ENCODE data around the gene USP48.
"Not testable (repeated sequence)": the region's sequence is repeated elsewhere in the genome, so short reads cannot be mapped to it uniquely, and the experiment has no call there.

USP48 gene

DNA sequence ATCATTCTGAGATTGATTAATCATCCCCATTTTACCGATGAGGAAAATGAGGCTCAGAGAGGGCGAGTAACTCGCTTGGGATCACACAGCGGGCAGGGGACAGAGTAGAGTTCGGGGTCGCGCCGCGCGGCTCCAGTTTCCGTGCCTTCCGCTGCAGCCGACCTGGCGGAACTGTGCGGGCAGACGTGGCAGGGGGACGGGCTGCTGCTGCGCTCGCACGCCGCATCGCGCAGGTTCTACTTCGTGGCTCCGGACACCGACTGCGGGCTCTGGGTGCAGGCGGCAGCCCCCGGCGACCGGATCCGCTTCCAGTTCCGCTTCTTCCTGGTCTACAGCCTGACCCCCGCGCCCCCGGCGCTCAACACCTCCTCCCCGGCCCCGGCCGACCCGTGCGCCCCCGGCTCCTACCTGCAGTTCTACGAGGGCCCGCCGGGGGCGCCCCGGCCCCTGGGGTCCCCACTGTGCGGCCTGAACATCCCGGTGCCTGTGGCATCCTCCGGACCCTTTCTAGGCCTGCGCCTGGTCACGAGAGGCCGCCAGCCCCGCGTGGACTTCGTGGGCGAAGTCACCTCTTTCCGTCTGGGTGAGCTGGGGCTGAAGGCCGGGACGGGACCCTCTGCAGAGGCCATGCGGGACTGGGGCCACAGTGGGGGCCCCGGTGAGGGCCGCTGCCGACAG, 31.4 kb upstream of the USP48 start:
- peak; percentile 59 for DNase-seq

DNA sequence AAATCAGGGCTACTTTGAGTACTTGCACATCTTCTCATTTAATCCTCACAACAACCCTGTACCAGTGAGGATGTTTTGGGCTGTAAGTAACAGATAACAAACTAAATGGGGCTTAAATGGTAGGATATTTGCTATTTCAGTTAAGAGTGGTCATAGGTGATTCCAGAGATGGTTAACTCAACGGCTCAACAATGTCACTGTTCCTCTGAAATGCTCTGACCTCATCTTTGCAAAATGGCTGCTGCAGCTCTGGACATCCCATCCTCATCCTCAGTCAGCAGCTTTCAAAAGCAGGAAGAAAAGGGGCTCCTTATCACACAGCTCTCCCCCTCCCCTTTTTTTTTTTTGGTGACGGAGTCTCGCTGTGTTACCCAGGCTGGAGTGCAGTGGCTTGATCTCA, 30.6 kb upstream of the USP48 start:
- no peak for DNase-seq

DNA sequence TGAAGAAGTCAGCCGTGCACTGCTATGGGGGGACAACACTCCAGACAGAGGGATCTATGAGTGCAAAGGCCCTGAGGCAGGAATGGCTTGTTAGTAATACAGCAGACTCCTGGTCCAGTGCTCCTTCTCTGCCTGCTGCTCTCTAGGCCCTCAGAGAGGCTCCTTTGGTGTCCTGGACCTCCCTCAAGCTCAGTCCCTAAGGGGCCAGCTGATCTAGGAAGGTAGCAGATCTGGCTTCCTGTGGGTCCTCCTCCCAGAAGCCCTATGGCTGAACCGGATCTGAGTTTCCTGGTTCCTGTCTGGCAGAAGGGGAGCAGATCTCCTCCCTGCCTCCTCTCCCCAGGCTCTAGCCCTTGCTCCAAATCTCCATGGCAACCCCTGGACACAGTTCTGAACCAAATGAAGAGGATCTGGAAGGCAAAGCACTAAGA, 28.9 kb upstream of the USP48 start, which contains the start of gene LDLRAD2:
TSS of gene LDLRAD2 (plus strand) at position 391 of the 431 bp plus-strand sequence. CDS start 187 bp downstream, outside the sequence.
- DNase-seq = no peak

DNA sequence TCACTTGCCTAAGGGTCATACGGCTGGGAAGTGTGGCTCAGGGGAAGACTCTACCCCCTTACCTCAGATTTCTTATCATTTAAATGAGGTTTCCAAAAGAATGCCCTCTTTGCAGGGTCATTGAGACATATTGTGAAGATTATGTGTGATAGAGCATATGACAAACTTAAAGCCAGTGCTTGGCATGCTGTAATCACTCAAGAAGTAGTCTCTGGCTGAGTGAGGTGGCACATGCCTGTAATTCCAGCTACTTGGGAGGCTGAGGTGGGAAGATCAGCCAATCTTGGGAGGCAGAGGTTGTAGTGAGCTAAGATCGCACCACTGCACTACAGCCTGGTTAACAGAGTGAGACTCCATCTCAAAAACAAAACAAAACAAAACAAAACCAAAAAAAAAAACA, 21.6 kb upstream of the USP48 start:
- no peak for DNase-seq

DNA sequence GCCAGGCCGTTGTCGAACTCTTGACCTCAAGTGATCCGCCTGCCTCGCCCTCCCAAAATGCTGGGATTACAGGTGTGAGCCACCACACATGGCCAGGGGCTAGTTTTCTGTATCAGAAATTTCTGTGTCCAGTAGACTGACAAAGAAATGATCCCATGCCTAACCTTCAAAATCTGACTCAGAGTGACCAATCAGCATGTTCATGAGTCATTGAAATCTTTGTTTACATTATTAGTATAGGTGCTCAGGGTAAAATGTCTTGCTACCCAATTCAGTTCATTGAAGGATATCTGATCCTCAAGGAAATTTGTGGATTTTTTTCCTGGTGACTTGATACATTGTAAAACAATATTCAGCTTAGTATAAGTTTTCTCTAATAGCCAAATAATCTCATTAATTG, 18.2 kb upstream of the USP48 start:
- no peak for DNase-seq

DNA sequence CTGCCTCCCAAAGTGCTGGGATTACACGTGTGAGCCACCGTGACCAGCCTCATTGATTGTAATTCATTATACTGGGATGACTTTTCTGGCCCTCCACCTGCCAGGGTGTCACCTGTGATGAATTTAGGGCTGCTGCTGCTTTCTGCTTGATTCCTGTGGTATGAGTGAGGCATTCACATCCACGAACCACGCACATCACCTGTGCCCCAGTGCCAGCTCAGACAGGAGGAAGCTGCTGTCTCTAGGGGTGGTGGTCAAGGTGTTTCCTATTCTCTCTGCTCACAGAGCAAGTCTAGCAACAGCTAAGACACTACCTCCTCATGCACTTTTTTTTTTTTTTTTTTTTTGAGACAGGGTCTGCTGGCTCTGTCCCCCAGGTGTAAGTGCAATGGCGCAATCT, 16.8 kb upstream of the USP48 start:
- DNase-seq = no peak

DNA sequence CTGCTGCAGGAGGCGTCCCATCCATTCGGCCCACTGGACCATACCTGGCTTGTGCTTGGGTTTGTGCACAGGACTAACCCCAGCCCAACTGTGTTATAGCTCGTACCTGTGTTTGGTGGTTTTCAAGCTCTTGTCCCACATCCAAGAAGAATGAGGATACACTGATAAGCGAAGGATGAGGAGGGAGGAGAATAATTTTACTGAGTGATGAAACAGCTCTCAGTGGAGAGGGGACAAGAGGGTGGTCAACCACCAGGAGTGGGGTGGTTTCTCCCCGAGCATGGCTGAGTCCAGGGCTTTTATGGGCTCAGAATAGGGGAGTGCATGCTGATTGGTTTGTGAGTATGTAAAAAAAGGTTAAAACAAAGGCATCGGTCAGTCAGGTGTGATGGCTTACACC, 12.1 kb upstream of the USP48 start:
- no peak for DNase-seq

DNA sequence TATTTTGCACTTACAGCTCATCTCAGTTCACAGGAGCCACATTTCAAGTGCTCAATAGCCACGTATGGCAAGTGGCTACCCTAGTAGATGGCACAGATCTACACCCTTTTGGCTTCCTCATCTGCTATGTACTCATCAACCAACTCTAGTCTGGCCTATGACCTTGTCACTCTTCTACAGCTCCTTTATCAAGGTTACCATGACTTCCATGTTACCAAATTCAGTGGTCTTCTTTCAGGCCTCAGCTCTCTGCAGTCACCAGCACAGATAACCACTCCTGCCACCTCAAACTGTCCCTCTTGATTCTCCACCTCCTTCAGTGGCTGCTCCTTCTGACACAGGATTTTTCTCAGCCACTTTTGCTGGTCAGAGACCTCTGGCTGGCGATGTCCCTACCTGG, 11.7 kb upstream of the USP48 start:
- peak; percentile 72 for DNase-seq

DNA sequence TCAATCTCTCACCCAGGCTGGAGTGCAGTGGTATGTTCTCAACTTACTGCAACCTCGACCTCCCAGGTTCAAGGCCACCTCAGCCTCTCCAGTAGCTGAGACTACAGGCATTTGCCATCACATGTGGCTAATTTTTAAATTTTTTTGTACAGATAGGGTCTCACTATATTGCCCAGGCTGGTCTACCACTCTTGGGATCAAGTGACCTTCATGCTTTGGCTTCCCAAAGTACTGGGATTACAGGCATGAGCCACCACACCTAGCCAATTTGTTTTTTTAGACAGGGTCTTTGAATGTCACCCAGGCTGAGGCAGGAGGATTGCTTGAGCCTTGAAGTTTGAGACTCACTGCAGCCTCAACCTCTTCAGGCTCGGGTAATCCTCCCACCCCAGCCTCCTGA, 10.2 kb upstream of the USP48 start:
- DNase-seq = no peak

DNA sequence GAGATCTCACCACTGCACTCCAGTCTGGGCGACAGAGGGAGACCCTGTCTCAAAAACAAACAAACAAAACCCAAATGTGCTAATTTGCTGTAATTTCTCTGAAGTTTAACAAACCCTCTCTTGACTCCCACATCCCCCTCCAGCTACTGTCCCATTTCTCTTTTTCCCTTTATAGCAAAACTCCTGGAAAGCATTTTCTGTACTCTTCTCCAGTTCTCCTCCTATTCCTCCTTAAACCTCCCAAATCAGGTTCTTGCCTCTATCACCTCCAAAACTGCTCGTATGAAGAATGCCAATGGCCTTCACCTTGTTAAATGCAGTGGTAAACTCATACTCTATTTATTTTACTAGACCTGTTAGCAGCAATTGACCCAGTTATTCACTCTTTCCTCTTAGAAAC, 3.7 kb upstream of the USP48 start:
- DNase-seq = no peak

DNA sequence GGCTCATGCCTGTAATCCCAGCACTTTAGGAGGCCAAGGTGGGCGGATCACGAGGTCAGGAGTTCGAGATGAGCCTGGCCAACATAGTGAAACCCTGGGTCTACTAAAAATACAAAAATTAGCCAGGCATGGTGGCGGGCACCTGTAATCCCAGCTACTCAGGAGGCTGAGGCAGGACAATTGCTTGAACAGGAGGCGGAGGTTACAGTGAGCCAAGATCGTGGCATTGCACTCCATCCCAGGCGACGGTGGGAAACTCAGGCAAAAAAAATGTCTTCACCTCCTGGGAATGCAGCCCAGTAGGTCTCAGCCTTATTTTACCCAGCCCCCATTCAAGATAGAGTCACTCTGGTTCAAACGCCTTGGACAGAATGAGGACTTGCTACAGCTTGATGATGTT, 2.8 kb upstream of the USP48 start:
- not testable (repeated sequence) for DNase-seq

DNA sequence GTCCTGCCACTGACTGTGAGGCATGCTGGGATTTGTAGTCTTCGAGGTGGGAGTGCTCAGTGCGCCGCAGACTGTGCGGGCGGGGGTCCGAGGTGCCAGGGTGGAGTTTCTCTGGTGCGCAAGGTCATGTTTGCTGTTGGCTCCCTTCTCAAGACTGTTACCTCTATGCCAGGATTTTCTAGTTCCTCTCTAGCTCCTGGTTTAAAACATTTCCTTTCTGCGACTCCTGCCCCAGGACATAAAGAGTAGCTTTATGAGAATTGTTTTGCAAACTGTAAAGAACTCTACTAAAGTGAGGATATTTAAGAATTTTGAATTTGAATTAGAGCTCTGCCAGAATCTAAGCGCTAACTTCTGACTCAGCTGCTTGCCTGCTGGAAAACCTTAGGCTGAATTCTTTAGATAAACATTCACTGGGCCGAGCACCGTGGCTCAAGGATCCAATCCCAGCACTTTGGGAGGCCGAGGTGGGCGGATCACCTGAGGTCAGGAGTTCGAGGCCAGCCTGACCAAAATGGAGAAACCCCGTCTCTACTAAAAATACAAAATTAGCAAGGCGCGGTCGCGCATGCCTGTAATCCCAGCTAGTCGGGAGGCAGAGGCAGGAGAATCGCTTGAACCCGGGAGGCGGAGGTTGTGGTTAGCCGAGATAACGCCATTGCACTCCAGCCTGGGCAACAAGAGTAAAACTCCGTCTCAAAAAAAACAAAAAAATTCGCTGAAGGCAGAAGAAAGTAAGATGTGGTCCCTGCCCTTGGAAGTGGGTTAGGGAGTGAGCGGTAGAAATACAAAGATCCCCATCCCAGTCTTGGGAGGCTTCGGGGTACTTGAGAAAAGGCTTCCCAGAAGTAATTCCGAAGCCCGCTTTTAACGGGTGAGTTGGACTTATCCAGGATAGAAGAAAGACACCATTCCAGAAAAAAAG, 992 bp upstream of the USP48 start:
- peak; percentile 99 for DNase-seq

DNA sequence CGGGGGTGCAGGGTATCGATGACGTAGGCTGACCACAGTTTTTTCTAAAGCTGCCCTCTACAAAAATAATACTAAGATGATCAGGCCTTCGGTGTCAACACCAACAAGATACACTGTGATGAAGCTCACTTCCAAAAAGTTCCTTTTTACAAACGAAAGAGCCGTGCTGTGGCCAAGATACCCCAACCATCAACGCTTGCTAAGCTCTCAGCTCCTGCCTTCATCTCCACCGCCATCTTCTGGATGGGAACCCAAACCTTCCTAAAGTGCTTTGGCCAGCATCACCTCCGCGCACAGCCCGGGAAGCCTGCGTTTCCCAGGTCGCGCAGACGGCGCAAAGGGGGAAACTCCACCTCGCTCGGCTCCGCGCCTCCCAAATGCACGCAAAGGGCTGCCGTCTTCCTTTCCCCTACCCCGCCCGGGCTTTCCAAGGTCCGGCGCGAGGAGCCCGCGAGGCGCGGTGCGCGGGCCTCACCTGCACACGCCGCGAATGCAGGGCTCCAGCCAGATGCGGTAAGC, 541 bp downstream of the USP48 start:
- DNase-seq = peak; percentile 82

DNA sequence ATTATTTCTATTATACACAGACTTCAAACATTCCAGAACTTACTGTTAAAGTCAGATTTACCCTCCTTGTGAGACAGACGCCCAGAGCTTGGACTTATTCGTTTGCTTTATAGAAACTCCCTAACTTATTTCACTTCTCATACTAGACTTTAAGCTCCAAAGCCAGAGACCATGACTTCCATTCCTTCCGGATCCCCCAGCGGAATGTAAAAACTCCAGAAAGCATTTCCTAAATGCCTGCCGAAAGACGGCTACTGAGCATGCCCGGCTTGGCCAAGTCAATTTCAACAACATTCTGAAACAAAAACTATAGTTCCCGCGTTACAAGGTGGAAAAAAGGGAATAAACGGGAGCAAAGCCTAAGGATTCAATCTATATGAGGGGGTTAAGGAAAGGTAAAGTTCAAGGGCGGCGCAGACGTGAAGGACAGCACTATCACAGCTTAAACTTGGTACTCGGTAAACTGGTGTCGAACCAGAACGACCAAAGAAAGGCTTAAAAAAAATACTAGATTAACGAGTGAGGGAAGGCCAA, 1.1 kb downstream of the USP48 start:
- DNase-seq = peak; percentile 25

DNA sequence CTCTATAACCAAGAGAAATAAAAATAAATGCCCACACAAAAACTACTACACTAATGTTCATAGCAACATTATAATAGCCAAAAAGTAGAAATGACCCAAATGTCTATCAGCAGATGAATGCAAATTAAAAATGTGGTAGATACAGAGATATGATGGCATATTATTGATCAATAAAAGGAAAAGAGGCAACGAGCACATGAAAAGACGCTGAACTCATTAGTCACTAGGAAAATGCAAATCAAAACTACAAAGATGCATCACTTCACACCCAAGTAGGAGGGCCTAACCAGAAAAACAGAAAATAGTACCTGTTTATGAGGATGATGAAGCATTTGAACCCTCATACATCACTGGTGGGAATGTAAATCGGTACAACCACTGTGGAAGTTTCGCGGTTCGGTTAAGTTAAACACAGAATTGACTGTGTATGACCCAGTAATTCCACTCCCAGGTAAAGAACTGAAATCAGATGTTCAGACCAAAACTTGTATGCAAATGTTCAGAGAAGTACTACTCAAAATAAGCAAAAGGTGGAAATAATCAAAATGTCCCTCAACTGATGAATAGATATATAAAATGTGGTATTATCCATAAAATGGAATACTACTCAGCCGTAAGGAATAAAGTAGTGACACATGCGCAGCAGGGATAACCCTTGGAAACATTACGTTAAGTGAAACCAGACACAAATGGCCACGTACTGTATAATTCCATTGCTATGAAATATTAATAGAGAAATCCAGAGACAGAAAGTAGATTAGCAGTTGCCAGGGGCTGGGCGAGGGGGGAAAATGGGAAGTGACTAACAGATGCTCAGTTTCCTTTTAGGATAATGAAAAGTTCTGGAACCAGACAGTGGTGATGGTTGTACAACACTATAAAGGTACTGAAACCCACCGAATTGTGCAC, 3.1 kb downstream of the USP48 start:
- DNase-seq = no peak

DNA sequence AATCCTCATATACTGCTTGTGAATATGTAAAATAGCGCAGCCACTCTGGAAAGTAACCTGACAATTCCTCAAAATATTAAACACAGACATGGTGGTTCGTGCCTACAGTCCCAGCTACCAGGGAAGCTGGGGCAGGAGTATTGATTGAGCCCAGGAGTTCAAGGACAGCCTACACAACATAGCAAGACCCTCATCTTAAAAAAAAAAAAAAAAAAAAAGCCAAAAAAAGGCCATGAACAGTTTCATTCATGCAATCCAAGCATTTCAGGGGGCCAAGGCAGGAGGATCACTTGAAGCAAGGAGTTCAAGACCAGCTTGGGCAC, 4.6 kb downstream of the USP48 start:
- DNase-seq = no peak

DNA sequence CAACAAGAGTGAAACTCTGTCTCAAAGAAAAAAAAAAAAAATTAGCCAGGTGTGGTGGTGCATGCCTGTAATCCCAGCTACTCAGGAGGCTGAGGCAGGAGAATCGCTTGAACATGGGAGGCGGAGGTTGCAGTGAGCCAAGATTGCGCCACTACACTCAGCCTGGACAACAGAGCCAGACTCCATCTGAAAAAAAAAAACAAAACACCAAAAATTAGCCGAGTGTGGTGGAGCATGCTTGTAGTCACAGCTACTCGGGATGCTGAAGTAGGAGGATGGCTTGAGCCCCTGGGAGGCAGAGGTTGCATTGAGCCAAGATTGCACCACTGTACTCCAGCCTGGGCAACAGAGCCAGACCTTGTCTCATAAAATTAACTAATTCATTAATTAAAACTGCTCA, 6.0 kb downstream of the USP48 start:
- not testable (repeated sequence) for DNase-seq

DNA sequence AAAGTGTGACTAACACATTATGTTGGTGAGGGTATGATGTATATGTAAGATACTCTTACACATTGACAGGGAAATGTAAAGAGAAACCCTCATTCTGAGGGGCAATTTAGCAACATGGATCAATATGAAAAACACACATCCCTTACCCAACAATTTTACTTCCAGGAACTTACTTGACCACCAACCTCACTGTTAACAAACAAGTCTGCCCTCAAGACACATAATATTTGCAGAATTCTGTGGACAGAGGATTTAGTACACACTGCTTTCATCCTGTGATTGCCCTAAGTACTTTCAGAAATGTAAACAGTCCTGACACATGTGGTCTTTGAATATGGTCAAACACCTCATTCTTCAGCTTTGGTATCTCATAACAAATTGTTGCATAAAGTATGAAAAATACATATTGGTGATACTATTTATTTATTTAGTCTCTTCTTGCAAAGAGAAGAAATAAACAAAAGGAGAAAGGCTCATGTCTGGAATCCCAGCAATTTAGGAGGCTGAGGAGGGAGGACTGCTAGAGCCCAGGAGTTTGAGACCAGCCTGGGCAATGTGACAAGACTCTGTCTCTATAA, 6.9 kb downstream of the USP48 start:
- DNase-seq = peak; percentile 30

DNA sequence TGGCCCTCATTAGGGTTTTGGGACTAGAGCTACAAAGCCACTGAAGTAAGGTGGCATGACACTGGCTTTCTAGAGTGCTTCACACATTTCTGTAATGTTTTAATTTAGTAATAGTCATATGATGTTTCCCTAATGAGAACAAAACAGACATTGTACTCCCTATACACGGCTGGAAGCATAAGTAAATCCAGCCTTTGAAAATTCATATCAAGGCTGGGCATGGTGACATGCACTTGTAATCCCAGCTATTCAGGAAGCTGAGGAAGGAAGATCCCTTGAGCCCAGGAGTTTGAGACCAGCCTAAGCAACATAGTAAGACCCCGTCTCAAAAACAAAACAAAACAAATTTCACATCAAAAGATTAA, 7.4 kb downstream of the USP48 start:
- DNase-seq = no peak

DNA sequence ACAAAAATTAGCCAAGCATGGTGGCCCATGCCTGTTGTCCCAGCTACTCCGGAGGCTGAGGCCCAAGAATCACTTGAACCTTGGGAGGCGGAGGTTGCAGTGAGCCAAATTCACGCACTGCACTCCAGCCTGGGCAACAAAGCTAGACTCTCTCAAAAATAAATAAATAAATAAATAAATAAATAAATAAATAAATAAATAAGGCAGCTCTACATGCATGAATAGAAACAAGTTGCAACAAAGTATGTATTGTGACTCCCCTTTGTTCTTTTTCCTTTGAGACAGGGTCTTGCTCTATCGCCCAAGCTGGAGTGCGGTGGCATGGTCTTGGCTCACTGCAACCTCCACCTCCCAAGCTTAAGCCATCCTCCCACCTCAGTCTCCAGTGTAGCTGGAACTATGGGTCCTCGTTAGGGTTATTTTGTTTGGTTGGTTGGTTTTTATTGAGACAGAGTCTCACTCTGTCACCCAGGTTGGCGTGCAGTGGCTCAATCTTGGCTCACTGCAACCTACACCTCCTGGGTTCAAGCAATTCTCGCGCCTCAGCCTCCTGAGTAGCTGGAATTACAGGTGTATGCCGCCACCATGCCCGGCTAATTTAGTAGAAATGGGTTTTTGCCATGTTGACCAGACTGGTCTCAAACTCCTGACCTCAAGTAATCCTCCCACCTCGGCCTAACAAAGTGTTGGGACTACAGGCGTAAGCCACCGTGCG, 8.0 kb downstream of the USP48 start:
- no peak for DNase-seq

DNA sequence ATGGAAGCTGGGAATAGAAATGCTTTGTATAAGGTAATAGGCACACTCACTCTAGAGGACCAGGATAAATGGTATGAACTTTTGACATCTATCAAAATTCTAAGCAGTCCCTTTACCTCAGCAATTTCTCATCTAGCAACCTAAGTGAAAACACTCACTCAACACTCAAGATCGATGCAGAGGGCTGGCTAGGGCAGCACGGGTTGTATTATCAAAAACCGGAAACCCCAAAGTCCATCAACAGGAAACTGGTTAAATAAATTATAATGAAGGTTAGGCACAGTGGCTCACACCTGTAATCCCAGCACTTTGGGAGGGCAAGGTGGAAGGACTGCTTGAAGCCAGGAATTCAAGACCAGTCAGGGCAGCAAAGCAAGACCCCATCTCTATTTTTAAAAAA, 9.4 kb downstream of the USP48 start:
- DNase-seq = peak; percentile 59

DNA sequence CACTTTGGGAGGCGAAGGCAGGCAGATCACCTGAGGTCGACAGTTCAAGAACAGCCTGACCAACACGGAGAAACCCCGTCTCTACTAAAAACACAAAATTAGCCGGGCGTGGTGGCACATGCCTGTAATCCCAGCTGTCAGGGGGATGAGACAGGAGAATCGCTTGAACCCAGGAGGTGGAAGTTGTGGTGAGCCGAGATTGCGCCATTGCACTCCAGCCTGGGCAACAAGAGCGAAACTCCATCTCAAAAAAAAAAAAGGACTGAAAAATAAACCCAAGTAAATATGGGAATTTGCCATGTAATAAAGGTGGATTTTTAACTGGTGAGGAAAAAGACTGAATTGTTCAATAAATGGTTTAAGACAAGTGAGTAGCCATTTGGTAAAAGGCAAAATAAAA, 11.3 kb downstream of the USP48 start:
- DNase-seq = not testable (repeated sequence)
